CD14-positive monocyte (primary cell): ENCODE results near the gene SACM1L. TPM values are rescaled to one million over a fixed set of nuclear protein-coding genes. Genes with fewer than 3 reads are reported as not detected.

ENCODE experiments used
- DNase-seq, 3 donors: peaks; one replicate each; pipeline ENCODE4 v3.0.0-alpha.2; 2011 to 2022
- H2AFZ ChIP-seq: 2 replicates; pipeline ENCODE4 v1.6.0; 2012; ENCODE audit warnings: mild to moderate bottlenecking, low read depth, low read length, inconsistent platforms; ENCODE audit not compliant: insufficient read depth, poor library complexity, severe bottlenecking
- H3K27ac ChIP-seq, 2 donors: 1 replicate in 1 of 2; 2 replicates in 1 of 2; pipeline ENCODE4 v1.5.1; 2012 to 2013; ENCODE audit warnings: low read length in 2 of 2, control low read depth in 1 of 2, inconsistent platforms in 1 of 2, low read depth in 1 of 2, mild to moderate bottlenecking in 1 of 2
- H3K27me3 ChIP-seq, 2 donors: one replicate each; pipeline versions ENCODE4 v1.6.0 to v1.6.1; 2011 to 2013; ENCODE audit warnings: low read length in 2 of 2; ENCODE audit not compliant: control insufficient read depth in 2 of 2, insufficient read depth in 2 of 2
- H3K36me3 ChIP-seq, 2 donors: replicated peaks in 1 of 2; 1 replicate in 1 of 2; 2 replicates in 1 of 2; pipeline versions ENCODE4 v1.5.1 to v1.6.1; 2012 to 2013; ENCODE audit warnings: low read length in 2 of 2, control low read depth in 1 of 2, inconsistent platforms in 1 of 2, mild to moderate bottlenecking in 1 of 2; ENCODE audit not compliant: insufficient read depth in 2 of 2, control insufficient read depth in 1 of 2
- H3K4me1 ChIP-seq, 2 donors: 1 replicate in 1 of 2; 2 replicates in 1 of 2; pipeline versions ENCODE4 v1.5.1 to v1.6.1; 2012 to 2013; ENCODE audit warnings: low read length in 2 of 2, control low read depth in 1 of 2, inconsistent platforms in 1 of 2, mild to moderate bottlenecking in 1 of 2, moderate library complexity in 1 of 2; ENCODE audit not compliant: insufficient read depth in 2 of 2, control insufficient read depth in 1 of 2
- H3K4me2 ChIP-seq: replicated peaks from 2 replicates; pipeline ENCODE3; 2012; ENCODE audit warnings: low read length, moderate library complexity, mild to moderate bottlenecking; ENCODE audit not compliant: poor library complexity, severe bottlenecking; ENCODE audit errors: extremely low read depth
- H3K4me3 ChIP-seq, 3 experiments: fragments of 200-600 bp in 1 of 3; sonication (generic) in 1 of 3; replicated peaks in 1 of 3; 1 replicate in 2 of 3; 2 replicates in 1 of 3; pipeline ENCODE4 v1.5.1; 2011 to 2013; ENCODE audit warnings: low read length in 3 of 3, mild to moderate bottlenecking in 3 of 3, control low read depth in 2 of 3, low read depth in 2 of 3, inconsistent platforms in 1 of 3, moderate library complexity in 1 of 3
- H3K79me2 ChIP-seq: 2 replicates; pipeline ENCODE4 v1.6.0; 2012; ENCODE audit warnings: mild to moderate bottlenecking, control low read depth, inconsistent platforms, low read length, moderate library complexity; ENCODE audit not compliant: insufficient read depth
- H3K9ac ChIP-seq: 2 replicates; pipeline ENCODE4 v1.6.0; 2017; ENCODE audit warnings: low read length, mild to moderate bottlenecking; ENCODE audit not compliant: insufficient read depth, poor library complexity, severe bottlenecking
- H3K9me3 ChIP-seq, 2 donors: replicated peaks in 1 of 2; 1 replicate in 1 of 2; 2 replicates in 1 of 2; pipeline versions ENCODE4 v1.5.1 to v1.6.1; 2012 to 2013; ENCODE audit warnings: low read length in 2 of 2, control low read depth in 1 of 2; ENCODE audit not compliant: control insufficient read depth in 1 of 2, insufficient read depth in 1 of 2
- H4K20me1 ChIP-seq: 2 replicates; pipeline ENCODE4 v1.6.0; 2012; ENCODE audit warnings: mild to moderate bottlenecking, low read length, control low read depth, moderate library complexity; ENCODE audit not compliant: insufficient read depth
- H3K27ac Mint-ChIP-seq, 7 donors: one replicate each; pipeline ENCODE4 v1.8.0; 2020; ENCODE audit warnings: mild to moderate bottlenecking in 7 of 7, mixed read lengths in 7 of 7, moderate library complexity in 6 of 7, inconsistent platforms in 2 of 7
- H3K27me3 Mint-ChIP-seq, 3 donors: one replicate each; pipeline ENCODE4 v1.8.0; 2021 to 2022; ENCODE audit warnings: low read depth in 3 of 3, mild to moderate bottlenecking in 3 of 3, mixed read lengths in 3 of 3, moderate library complexity in 3 of 3, inconsistent platforms in 1 of 3
- H3K36me3 Mint-ChIP-seq, 2 donors: one replicate each; pipeline ENCODE4 v1.8.0; 2020; ENCODE audit warnings: mixed read lengths in 2 of 2, inconsistent platforms in 1 of 2, mild to moderate bottlenecking in 1 of 2
- H3K4me1 Mint-ChIP-seq: one replicate; pipeline ENCODE4 v1.8.0; 2020; ENCODE audit warnings: mild to moderate bottlenecking, mixed read lengths
- H3K4me3 Mint-ChIP-seq, 2 donors: one replicate each; pipeline ENCODE4 v1.8.0; 2020; ENCODE audit warnings: mild to moderate bottlenecking in 2 of 2, mixed read lengths in 2 of 2, moderate library complexity in 1 of 2
- H3K9me3 Mint-ChIP-seq, 7 donors: one replicate each; pipeline ENCODE4 v1.8.0; 2020 to 2022; ENCODE audit warnings: mixed read lengths in 7 of 7, mild to moderate bottlenecking in 6 of 7, moderate library complexity in 6 of 7, inconsistent platforms in 2 of 7
- WGBS: methylation state at CpG from one replicate; pipeline ENCODE4 v1.1.5; 2013; ENCODE audit warnings: missing lambda C conversion rate; ENCODE audit not compliant: insufficient coverage; 5-methylcytosine and 5-hydroxymethylcytosine counted together
- intact Hi-C, 2 donors: fragments of 100-400 bp; cut with micrococcal nuclease; formaldehyde crosslinking; loops; one replicate each; pipeline versions ENCODE4 v1.15.0 to v1.15.1; 2023
- polyA plus RNA-seq, 3 donors: library from polyadenylated mRNA; depleted of rRNA in 1 of 3; unstranded in 2 of 3; stranded (reverse) in 1 of 3; fragments of 300-500 nt in 2 of 3; fragments of >200 nt in 1 of 3; fragmentation: Illumina TruSeq in 2 of 3; gene quantifications; 1 replicate in 2 of 3; 2 replicates in 1 of 3; pipeline ENCODE4 v1.2.3, GENCODE V29; 2012 to 2021
- TF ChIP-seq, protein P1 (sequence below): fragments of 200-600 bp; IDR thresholded peaks from one replicate; pipeline ENCODE4 v1.8.0; 2022; ENCODE audit warnings: antibody characterized with exemption, mild to moderate bottlenecking

Gene SACM1L
- polyA plus RNA-seq, 3 donors, result 14.6 to 25.7 (median 21.5) TPM

DNA sequence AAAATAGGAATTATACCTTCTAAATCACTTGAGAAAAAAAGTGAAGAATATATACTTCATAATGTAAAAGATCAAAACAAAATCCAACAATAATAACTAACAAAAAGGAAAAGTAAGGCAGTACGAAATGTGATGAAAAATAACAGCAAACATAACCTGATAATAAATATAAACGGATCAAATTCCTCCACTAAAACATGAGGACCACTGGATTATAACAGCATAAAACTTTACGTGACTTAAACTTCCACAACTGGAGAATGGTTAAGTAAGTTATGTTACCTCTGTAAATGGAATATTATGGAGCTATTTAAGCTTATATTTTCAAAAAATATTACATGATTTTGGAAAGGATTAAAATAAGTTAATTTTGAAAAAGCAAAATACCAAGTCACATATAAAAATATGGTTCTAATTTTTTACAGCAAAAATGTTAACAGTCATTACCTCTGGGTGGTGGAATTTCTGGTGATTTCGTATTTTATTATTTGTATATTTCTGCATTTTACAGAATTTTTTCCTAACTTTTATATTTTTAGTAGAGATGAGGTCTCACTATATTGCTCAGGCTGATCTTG is 100.1 kb downstream of the SACM1L start:
- H3K4me1 ChIP-seq, result no peaks in the 10 kb centered on the region
- intact Hi-C loops, result no loop called here
- no peak overlapping the region for H3K9ac ChIP-seq
- peaks cover 2 to 6% of the 10 kb centered on the region in 2 donors for H3K27me3 ChIP-seq
- H3K4me3 ChIP-seq, result no peak overlapping the region
- TF ChIP-seq, protein P1, sequence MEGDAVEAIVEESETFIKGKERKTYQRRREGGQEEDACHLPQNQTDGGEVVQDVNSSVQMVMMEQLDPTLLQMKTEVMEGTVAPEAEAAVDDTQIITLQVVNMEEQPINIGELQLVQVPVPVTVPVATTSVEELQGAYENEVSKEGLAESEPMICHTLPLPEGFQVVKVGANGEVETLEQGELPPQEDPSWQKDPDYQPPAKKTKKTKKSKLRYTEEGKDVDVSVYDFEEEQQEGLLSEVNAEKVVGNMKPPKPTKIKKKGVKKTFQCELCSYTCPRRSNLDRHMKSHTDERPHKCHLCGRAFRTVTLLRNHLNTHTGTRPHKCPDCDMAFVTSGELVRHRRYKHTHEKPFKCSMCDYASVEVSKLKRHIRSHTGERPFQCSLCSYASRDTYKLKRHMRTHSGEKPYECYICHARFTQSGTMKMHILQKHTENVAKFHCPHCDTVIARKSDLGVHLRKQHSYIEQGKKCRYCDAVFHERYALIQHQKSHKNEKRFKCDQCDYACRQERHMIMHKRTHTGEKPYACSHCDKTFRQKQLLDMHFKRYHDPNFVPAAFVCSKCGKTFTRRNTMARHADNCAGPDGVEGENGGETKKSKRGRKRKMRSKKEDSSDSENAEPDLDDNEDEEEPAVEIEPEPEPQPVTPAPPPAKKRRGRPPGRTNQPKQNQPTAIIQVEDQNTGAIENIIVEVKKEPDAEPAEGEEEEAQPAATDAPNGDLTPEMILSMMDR, result no peak
- no peak overlapping the region for H2AFZ ChIP-seq
- H3K4me1 Mint-ChIP-seq, result peaks cover 7% of the 10 kb centered on the region
- no peak overlapping the region for H3K27ac ChIP-seq
- no peak for DNase-seq
- peaks cover 5 to 11% of the 10 kb centered on the region in 2 donors for H3K9me3 ChIP-seq
- no peaks in the 10 kb centered on the region for H3K36me3 ChIP-seq
- H3K9me3 Mint-ChIP-seq, result peaks cover 10 to 31% (median 22%) of the 10 kb centered on the region in 7 donors
- H3K79me2 ChIP-seq, result no peaks in the 10 kb centered on the region
- peaks cover 6 to 14% (median 12%) of the 10 kb centered on the region in 3 donors for H3K27me3 Mint-ChIP-seq
- no peaks in the 10 kb centered on the region for H4K20me1 ChIP-seq
- WGBS, result no CpG with 5 or more reads among the region's 4 CpGs
- no peak overlapping the region for H3K4me2 ChIP-seq
- no peak overlapping the region for H3K27ac Mint-ChIP-seq
- H3K4me3 Mint-ChIP-seq, result no peak overlapping the region
- H3K36me3 Mint-ChIP-seq, result no peaks in the 10 kb centered on the region

DNA sequence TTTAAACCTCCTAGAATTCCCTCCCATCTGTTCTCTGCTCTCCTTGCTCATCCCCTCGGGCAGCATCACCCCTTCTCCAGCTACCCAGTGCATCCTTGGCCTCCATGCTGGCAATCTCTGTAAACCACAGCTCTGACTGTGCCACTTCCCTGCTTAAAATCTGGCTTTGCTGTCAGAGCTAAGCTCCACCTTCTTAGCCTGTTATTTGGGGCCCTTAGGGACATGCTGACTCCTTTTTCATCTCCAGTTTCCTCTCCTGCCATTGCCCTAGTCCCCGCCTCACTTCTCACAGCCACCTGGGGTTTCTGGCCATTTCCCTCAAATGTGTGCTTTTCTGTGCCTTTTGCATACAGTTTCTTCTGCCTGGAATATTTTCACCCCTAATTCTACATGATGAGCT is 101.4 kb downstream of the SACM1L start:
- H4K20me1 ChIP-seq, result no peaks in the 10 kb centered on the region
- no peak overlapping the region for H3K27ac Mint-ChIP-seq
- peaks cover 0 to 2% of the 10 kb centered on the region in 2 donors for H3K36me3 Mint-ChIP-seq
- peaks cover 8 to 27% (median 14%) of the 10 kb centered on the region in 7 donors for H3K9me3 Mint-ChIP-seq
- no peak for DNase-seq
- no peak overlapping the region for H3K4me3 Mint-ChIP-seq
- intact Hi-C loops, result no loop called here
- peaks cover 14 to 19% of the 10 kb centered on the region in 2 donors for H3K27me3 ChIP-seq
- H3K9me3 ChIP-seq, result peaks cover 11 to 12% of the 10 kb centered on the region in 2 donors
- H3K4me2 ChIP-seq, result no peak overlapping the region
- TF ChIP-seq, protein P1, result no peak
- no peak overlapping the region for H3K27ac ChIP-seq
- H3K36me3 ChIP-seq, result no peaks in the 10 kb centered on the region
- H2AFZ ChIP-seq, result no peak overlapping the region
- H3K4me1 Mint-ChIP-seq, result peaks cover 11% of the 10 kb centered on the region
- WGBS, result 81% methylated on average over 2 of the region's 2 CpGs
- no peak overlapping the region for H3K4me3 ChIP-seq
- H3K27me3 Mint-ChIP-seq, result peaks cover 19 to 25% (median 24%) of the 10 kb centered on the region in 3 donors
- H3K79me2 ChIP-seq, result no peaks in the 10 kb centered on the region
- peaks cover 0 to under 1% of the 10 kb centered on the region in 2 donors for H3K4me1 ChIP-seq
- no peak overlapping the region for H3K9ac ChIP-seq
